GM23248 (cell line): ENCODE measurements around the gene FCN1.

Experiments used
- EZH2 ChIP-seq: fragments of 200-600 bp; sonication (generic); IDR thresholded peaks from 2 replicates; pipeline ENCODE4 v1.6.1; 2018; ENCODE audit warnings: antibody characterized with exemption, mild to moderate bottlenecking; ENCODE audit not compliant: insufficient read depth, poor library complexity, severe bottlenecking
- EZH2phosphoT487 ChIP-seq: fragments of 200-600 bp; sonication (generic); IDR thresholded peaks from 2 replicates; pipeline ENCODE4 v1.6.1; 2018; ENCODE audit warnings: antibody characterized with exemption, moderate library complexity, mild to moderate bottlenecking, low read depth; ENCODE audit not compliant: insufficient read depth

- TF ChIP-seq EZH2 (no peak), EZH2phosphoT487 (no peak)
Observed at GRCh38 chr9:134899818-134900217, 17.9 kb downstream of the FCN1 start.
